K562 (cell line): ENCODE results near the gene ATP5F1D. TPM values are rescaled to one million over a fixed set of nuclear protein-coding genes. Genes with fewer than 3 reads are reported as not detected.

Source experiments
- SREBF1 ChIP-seq: fragments of 150-350 bp; IDR thresholded peaks from 2 replicates; pipeline ENCODE4 v1.6.1; 2014; ENCODE audit warnings: antibody characterized with exemption, low read depth, low read length, borderline replicate concordance
- polyA plus RNA-seq, 8 experiments: library from polyadenylated mRNA; depleted of rRNA in 4 of 8; stranded (reverse) in 5 of 8; unstranded in 3 of 8; fragments of >200 nt; fragmentation: Nextera tagmentation in 2 of 8; fragmentation: Illumina TruSeq in 1 of 8; extraction: Ambion mirVana in 2 of 8; extraction: Trizol in 1 of 8; gene quantifications; 2 replicates each; pipeline versions ENCODE4 v1.2.1 to v1.2.3, GENCODE V29; 2011 to 2014; ENCODE audit warnings: inconsistent platforms in 1 of 8, missing spikeins in 1 of 8
- total RNA-seq, 7 experiments: library from RNA; depleted of rRNA in 6 of 7; stranded (reverse); fragments of >200 nt in 6 of 7; fragmentation: Illumina TruSeq in 2 of 7; extraction: Trizol in 2 of 7; gene quantifications; 2 replicates each; pipeline versions ENCODE4 v1.2.1 to v1.2.3, GENCODE V29; 2011 to 2021; ENCODE audit warnings: low replicate concordance in 1 of 7
- TF ChIP-seq, protein P1 (sequence below): sonication (generic); formaldehyde crosslinking; IDR thresholded peaks from 2 replicates; pipeline ENCODE4 v1.8.0; 2022; ENCODE audit warnings: mild to moderate bottlenecking, missing genetic modification reagents
- TF ChIP-seq, protein P2 (sequence below): fragments of 450-650 bp; formaldehyde crosslinking; IDR thresholded peaks from 2 replicates; pipeline ENCODE4 v1.4.0; 2020; ENCODE audit warnings: mild to moderate bottlenecking, moderate library complexity
- TF ChIP-seq, protein P3 (sequence below): fragments of 450-650 bp; IDR thresholded peaks from 2 replicates; pipeline ENCODE4 v1.6.1; 2016; ENCODE audit warnings: antibody characterized with exemption

ATP5F1D gene
- total and polyA plus RNA-seq, 9 of the 15 experiments (the other 6 are each of a cell fraction or from before 2014, with no cell fraction given), result 3.9 to 409 (median 36.8) TPM

DNA sequence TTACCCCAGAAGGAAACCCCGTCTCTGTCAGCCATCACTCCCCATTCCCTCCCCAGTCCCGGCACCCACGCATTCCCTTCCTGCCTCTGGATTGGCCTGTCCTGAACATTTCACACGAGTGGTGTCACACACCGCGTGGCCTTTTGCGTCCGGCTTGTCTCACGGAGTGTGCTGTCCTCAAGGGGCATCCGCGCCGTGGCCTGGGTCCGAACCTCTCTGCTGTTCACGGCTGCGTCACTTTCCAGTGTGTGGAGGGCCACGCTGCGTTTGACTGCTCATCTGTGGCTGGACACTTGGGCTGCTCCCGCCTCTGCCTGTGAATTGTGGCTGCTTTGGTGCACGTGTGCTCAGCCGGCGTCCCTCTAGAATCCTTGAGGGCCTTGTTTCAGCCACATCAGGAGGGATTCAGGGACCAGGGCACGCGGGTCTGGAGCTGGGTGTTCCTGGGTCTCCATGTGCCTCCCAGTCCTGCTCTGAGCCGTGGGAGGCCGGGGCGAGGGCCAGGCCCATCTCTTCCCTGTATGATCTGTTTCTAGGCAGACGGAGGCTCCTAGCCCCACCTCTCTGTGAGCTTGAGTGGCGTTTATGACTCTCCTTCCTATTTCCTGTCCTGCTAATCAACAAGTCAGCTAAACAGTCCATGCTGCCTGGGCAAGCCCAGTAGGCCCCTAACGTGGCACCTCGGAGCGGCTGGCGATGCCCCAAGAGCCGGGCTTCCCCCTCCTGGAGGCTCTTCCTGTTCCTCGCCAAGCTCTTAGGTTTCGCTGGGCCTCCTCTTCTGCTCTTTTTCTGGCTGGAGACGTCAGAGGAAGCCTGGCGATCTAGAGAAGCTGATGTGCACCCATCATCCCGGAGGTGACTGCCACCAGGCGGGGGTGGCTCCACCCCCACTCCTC lies 27.9 kb upstream of the ATP5F1D start (continued):
- TF ChIP-seq, protein P1, sequence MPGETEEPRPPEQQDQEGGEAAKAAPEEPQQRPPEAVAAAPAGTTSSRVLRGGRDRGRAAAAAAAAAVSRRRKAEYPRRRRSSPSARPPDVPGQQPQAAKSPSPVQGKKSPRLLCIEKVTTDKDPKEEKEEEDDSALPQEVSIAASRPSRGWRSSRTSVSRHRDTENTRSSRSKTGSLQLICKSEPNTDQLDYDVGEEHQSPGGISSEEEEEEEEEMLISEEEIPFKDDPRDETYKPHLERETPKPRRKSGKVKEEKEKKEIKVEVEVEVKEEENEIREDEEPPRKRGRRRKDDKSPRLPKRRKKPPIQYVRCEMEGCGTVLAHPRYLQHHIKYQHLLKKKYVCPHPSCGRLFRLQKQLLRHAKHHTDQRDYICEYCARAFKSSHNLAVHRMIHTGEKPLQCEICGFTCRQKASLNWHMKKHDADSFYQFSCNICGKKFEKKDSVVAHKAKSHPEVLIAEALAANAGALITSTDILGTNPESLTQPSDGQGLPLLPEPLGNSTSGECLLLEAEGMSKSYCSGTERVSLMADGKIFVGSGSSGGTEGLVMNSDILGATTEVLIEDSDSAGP (CRISPR knock-in tag), result no peak
- no peak for TF ChIP-seq SREBF1
- TF ChIP-seq, protein P2, sequence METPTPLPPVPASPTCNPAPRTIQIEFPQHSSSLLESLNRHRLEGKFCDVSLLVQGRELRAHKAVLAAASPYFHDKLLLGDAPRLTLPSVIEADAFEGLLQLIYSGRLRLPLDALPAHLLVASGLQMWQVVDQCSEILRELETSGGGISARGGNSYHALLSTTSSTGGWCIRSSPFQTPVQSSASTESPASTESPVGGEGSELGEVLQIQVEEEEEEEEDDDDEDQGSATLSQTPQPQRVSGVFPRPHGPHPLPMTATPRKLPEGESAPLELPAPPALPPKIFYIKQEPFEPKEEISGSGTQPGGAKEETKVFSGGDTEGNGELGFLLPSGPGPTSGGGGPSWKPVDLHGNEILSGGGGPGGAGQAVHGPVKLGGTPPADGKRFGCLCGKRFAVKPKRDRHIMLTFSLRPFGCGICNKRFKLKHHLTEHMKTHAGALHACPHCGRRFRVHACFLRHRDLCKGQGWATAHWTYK (CRISPR knock-in tag), result no peak
- TF ChIP-seq, protein P3, sequence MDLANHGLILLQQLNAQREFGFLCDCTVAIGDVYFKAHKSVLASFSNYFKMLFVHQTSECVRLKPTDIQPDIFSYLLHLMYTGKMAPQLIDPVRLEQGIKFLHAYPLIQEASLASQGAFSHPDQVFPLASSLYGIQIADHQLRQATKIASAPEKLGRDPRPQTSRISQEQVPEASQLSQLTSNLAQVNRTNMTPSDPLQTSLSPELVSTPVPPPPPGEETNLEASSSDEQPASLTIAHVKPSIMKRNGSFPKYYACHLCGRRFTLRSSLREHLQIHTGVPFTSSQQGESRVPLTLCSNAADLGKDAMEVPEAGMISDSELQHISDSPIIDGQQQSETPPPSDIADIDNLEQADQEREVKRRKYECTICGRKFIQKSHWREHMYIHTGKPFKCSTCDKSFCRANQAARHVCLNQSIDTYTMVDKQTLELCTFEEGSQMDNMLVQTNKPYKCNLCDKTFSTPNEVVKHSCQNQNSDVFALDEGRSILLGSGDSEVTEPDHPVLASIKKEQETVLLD, result no peak
